GM19043 (cell line): ENCODE data around the gene PPL.
A peak's percentile ranks its signal among the peaks of the same experiment; 100 is the strongest.
"Not testable (repeated sequence)": the region's sequence is repeated elsewhere in the genome, so short reads cannot be mapped to it uniquely, and the experiment has no call there.

ENCODE experiments used
- ATAC-seq: cut with Tn5 transposase; IDR thresholded peaks from one replicate; pipeline ENCODE4 v1.9.1; 2021; ENCODE audit warnings: low read depth; ENCODE audit not compliant: unreplicated experiment

The PPL gene, protein sequence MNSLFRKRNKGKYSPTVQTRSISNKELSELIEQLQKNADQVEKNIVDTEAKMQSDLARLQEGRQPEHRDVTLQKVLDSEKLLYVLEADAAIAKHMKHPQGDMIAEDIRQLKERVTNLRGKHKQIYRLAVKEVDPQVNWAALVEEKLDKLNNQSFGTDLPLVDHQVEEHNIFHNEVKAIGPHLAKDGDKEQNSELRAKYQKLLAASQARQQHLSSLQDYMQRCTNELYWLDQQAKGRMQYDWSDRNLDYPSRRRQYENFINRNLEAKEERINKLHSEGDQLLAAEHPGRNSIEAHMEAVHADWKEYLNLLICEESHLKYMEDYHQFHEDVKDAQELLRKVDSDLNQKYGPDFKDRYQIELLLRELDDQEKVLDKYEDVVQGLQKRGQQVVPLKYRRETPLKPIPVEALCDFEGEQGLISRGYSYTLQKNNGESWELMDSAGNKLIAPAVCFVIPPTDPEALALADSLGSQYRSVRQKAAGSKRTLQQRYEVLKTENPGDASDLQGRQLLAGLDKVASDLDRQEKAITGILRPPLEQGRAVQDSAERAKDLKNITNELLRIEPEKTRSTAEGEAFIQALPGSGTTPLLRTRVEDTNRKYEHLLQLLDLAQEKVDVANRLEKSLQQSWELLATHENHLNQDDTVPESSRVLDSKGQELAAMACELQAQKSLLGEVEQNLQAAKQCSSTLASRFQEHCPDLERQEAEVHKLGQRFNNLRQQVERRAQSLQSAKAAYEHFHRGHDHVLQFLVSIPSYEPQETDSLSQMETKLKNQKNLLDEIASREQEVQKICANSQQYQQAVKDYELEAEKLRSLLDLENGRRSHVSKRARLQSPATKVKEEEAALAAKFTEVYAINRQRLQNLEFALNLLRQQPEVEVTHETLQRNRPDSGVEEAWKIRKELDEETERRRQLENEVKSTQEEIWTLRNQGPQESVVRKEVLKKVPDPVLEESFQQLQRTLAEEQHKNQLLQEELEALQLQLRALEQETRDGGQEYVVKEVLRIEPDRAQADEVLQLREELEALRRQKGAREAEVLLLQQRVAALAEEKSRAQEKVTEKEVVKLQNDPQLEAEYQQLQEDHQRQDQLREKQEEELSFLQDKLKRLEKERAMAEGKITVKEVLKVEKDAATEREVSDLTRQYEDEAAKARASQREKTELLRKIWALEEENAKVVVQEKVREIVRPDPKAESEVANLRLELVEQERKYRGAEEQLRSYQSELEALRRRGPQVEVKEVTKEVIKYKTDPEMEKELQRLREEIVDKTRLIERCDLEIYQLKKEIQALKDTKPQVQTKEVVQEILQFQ (N-terminal part only)

DNA sequence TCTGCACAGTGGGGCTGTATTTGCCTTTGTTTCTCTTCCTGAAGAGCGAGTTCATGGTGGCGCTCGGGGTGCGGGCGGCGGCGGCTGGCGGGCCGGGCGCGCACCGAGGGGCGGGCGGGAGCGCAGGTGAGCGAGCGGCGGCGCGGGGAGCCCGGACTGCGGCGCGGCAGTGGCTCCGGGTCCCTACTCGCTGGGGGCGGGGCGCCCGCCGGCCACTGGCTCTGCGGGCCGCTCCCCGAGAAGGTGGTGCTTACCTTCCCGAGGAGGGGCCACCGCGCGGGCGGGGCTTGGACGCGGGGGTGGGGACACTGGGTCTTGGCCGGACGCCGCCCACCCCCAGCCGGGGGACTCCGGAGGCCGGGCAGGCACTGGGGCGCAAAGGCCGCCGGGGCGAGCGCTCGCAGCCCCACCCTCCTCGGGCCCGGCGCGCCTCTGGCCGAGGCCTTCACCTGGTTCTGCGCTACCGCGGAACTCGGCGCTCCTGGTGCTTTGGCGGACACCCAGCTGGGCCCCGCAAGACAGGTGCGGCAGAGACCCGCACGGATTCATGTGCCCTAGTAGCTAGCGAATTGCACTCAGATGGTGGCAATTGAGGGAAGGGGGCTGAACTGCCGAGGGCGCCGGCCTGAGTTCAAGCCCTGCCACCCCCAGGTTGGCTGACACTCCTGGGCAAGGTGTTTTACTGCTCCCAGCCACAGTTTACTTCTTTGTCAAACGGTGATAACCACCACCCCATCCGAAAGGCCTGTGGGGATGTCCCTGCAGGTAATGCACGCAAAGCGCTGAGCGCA is at the start of gene PPL:
PPL (minus strand) TSS at position 158 of the 791 bp plus-strand sequence; CDS start at position 55, 103 bp downstream.
- no peak for ATAC-seq

DNA sequence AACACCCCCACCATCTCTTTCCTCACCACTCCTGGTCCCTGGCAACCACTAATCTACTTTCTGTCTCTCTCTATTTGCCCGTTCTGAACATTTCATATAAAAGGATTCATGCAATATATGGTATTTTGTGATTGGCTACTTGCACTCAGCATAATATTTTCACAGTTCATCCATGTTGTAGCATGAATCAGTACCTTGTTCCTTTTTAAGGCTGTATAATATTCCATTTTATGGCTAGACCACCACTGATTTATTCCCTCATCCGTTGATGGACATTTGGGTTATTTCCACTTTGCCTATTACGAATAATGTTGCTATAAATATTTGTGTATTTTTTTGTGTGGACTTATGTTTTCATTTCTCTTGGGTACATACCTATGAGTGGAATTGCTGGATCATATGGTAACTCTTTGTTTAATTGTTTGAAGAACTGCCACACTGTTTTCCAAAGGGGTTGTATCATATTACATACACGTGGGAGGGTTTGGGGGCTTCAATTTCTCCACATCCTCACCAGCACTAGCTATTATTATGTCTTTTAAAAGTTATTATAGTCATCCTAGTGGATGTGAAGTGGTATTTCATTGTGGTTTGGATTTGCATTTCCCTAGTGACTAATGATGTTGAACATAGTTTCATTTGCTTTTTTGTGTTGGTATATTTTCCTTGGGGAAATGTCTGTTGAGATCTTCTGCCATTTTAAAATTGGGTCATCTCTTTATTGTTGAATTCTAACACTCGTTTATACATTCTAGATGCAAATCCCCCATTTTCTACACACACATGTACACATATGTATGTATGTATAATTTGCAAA is 47.4 kb upstream of the PPL start:
- no peak for ATAC-seq

DNA sequence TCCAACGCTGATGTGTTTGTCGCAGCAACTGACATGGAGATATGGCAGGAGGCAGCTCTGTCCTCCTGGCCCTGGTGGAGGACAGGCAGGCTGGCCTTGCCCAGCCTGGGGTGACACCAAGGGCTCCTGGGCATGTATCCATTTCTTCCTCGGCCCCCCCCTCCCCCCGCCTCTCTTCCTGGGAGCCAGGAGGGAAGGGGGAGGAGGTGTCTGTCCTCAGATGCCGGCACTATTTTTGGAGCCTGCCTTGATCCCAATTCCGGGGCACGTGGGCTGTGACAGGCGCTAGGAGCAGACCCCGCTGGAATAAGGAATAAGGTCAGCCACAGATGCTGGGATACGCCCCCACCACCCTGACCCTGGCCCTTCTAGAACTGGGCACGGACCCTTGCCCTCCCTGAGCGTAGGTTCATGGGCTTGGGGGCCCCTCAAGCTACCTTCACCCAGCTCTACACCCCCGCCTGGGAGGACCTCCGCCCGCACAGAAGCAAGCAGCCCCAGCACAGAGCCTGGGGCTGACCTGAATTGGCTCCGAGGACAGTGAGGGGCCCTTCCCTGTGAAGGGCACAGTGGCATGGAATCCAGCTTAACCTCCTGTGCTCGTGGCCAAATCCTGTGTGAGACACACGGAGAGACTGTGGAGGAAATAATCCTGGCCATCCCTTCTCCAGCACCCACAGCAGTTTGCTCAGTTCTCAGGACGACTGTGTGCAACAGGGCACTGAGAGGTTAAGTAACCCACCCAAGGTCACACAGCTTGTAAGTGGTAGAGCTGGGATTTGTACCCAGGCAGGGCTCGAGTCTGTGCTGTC is 45.3 kb upstream of the PPL start:
- ATAC-seq: no peak

DNA sequence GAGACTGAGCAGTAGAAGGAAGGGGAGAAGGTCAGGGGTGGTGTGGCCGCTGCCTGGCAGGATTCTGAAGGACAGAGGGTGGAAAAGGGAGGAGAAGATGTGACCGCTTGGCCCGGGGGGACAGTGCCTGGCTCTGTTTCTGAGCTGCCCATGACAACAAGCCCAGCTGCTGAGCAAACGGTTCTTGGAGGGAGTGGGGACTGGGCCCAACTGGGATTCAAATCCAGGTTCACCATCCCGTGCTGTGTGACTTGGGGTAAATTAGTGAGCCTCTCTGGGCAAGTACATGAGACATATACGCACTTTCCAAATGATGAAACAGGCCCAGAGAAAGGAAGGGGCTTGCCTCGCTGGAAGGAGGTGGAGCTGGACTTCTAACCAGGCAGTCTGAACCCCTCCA is 44.5 kb upstream of the PPL start:
- ATAC-seq: no peak

DNA sequence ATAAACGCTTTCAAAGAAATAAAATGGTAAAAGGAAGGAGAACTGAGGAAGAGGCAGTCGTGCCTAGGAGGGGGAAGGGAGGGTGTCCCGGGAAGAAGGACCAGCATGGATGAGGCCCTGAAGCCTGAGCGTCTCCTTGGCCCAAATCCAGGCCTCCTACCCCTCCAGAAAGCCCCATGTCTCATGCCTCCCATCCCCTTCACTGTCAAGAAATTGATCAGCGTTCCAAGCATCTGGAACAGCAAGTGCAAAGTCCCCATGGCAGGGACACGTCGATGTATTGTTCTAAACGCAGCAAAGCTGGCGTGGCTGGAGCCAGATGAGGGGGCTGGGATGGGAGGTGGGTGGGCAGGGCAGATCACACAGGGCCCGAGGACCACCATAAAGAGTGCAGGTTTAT is 43.7 kb upstream of the PPL start:
- ATAC-seq: no peak

GRCh38 chr16:4979736-4980660 is 43.0 kb upstream of the PPL start:
- no peak for ATAC-seq

DNA sequence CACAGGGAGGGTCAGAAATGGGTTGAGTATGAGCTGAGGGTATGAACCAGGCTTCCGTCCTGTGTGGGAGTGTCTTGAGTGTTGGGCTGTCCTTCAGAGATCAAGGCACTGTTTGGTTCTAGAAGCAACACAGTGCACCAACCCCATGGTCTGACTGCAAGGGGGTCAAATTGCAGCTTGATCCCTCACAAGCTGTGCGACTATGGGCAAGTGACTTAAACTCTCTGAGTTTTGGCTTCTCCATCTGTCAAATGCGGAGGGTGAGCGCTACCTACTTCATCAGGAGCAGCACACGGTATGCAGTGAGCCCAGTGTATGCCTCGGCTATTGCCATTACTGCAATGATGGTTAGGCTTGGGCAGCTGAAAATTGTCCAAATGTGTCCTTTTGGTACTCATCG is 42.2 kb upstream of the PPL start:
- no peak for ATAC-seq

- no peak for ATAC-seq
Measured at GRCh38 chr16:4976611-4977145, 39.7 kb upstream of the PPL start.

DNA sequence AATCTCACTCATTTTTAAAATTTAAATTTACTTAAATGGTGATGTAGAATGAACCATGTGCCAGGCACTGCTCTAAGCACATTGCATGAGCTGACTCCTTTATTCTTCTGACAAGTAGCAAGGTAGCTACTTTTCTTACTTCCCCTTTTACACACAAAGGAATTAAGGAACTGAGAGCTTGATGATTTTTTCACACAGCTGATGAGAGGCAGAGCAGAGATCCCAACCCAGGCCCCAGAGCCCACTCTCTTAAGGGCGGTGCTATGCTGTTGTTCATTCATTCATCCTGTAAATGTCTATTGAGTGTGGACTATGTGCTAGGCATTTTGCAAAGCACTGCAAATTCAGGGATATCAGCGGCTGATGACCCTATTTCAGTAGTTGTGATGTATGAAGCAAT is 39.1 kb upstream of the PPL start:
- ATAC-seq: peak; percentile 84

DNA sequence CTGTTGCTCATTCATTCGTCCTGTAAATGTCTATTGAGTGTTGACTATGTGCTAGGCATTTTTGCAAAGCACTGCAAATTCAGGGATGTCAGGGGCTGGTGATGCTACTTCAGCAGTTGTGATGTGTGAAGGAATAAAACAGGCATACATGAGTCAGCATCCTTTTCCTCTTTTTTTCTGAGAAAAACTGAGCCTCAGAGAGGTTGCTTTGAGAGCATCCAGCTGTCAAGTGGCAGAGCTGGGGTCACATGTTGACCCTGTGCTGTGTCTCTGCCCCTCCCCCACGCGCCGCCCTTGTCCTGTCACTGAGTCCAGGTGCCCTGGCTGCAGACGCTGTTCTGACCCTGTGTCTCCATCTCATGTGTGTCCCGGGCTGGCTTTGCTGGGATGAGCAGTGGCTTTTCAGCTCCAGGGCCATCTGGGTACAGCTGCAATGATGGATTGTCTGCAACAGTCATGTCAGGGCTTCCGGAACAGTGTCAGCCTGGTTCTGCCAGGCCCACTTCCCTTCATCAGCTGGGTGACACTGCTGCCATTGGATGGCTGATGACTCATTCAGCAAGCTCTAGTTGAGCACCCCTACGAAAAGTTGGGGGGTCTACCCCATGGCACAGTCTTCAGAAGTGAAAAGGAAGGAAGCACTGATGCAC is 36.1 kb upstream of the PPL start:
- ATAC-seq: no peak

DNA sequence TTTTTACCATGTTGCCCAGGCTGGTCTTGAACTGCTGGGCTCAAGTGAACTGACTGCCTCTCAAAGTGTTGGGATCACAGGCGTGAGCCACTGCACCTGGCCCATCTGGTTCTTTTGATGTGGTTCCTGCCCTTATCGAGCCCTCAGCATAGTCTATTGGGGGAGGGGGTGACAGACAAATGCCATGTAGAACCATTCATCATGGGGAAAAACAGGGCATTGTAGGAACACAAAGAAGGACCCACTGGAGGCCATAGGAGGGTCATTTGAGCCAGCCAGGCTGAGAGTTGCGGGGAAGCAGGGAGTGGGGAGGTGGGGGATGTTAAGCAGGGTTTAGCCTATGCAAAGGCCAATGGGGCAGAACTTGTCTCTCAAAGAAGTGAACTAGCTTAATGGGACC is 33.1 kb upstream of the PPL start:
- ATAC-seq: no peak

GRCh38 chr16:4968879-4969483 is 32.0 kb upstream of the PPL start:
- ATAC-seq: no peak

GRCh38 chr16:4968278-4968677 is 31.3 kb upstream of the PPL start:
- not testable (repeated sequence) for ATAC-seq

DNA sequence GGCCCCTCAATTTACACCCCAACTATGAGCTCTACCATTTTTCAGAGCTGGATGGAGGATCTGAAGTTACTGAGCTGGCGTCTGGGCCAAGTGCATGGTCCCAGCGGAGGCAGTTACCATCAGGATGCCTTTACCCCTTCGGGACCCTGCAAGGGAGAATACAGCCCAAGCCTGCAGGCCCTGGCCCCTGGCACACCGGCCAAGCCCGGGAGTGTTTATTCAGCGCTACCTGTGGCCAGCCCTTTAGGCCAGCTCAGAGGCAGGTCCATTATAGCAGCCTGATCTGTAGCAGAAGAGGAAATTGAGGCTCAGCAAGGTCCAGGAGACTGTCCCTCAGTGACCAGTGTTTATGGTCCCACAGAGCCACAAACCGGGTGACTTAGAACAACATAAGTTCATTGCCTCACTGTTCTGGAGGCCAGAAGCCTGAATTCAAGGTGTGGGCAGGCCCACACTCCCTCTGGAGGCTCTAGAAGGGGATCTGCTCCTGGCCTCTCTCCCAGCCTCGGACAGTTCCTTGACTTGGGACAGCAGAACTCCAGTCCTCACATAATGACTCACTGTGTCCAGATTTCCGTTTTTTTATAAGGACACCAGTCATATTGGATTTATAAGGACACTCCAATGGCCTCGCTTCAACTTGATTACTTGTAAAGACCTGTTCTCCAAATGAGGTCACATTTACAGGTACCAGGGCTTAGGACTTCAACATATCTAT is 29.9 kb upstream of the PPL start:
- ATAC-seq: no peak

GRCh38 chr16:4963527-4963926 is 26.6 kb upstream of the PPL start:
- ATAC-seq: not testable (repeated sequence)

DNA sequence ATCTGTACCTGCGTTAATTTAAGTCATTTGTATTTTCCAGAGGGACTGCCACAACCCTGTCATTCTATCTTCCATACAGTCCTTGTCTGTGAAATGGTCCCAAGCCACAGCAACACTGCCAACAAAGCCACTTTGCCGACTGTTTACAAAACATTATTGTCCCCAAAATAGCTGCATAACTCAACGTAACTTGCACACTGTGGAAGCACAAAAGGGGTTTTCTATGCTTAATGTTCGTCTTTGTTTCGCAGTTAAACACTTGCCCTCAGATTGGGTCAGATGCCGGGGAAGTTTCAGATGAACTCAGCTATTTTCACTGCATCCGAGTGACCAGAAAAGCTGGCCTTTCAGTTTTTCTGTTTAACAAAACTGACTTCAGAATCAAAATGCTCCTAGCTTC is 25.8 kb upstream of the PPL start:
- ATAC-seq: no peak
